ENCODE data around the gene CDH13.

CDH13 gene

DNA sequence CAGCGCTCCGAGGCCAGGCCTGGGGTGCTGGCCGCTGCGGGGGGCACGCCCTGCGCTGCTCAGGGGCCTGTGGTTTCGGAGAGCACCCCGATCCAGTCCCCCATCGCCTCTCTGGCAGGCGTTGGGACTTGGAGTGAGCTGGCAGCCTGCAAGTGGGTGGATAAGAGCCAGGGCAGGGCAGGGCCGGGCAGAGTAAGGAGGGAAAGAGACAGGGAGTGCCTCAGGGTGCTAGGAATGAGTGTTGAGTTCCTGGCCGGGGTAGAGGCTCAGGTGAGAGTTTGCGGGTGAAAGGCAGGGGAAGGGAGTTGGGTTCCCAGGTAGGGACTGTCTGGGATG is 1.3 kb downstream of the CDH13 start:
- DNase-seq (ENCODE audit: low read depth in 2 of 2) = no peak

GRCh38 chr16:82628711-82629110 is 1.9 kb downstream of the CDH13 start:
- no peak for DNase-seq (ENCODE audit: low read depth in 2 of 2)

GRCh38 chr16:82629441-82630027 is 2.8 kb downstream of the CDH13 start:
- no peak for DNase-seq (ENCODE audit: low read depth in 2 of 2)

DNA sequence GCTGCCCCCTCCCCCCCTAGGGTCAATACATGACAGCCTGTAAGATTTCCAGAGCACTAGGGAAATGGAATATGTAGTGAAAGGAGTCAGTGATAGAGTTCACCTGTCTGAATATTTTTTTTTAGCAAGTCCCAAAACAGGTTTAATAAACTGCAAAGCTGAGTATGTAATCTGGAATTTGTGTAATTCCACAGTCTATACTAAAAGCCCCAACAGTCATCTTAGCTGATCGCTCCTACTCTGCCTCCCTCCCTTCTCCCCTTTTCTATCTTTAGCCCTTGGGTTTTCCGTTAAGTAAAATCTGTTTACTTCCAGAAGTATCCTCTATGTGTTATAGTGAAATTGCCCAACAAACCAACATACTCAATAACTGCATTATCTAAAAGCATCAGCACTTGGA is 3.5 kb downstream of the CDH13 start:
- DNase-seq (ENCODE audit: low read depth in 2 of 2) = no peak

- no peak for DNase-seq (ENCODE audit: low read depth in 2 of 2)
These were observed 3.9 kb downstream of the CDH13 start for GRCh38 chr16:82630688-82631087.

DNA sequence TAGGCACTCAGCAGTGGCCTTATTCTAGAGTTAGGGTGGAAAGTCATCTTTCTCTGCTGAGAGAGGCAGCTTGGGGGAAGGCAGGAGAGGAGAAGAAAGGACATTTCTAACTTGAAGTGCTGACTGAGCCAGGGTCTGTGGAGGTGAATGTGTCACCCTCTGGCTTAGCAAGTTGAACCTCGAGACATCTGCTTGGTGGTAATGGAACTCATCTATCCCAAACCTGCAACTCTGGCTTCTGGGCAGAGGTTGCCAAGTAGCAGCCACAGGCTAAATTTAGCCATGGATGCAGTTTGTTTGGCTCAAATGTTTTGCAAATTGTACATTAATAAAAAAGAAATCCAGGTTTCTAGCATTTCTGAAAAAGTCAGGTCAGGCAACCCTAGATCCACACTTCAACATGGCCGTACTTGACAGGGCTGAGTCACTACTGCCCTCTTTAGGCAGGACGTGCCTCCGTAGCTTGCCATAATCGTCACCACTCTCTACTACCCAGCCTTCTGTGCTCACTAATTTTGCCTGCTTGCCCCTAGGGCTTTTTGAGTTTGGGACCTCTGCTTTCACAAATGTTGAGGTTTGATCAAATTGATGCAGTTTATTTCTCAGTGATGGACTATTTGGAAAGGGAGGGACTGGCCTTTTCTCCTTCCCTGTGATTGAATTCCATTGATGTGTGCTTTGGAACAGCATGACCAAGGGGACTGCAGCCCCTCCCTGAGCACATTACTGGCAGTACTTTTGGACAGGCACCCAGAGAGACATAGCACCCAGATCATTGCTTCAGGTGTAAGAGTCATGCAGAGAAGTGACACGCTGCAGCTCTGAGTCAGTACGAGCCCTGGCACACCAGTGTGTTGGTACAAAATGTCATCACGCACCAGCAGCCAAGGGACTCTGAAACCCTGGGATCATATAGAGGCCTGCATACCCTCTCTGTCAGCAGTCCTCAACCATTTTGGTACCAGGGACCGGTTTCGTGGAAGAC is 5.2 kb downstream of the CDH13 start:
- DNase-seq (ENCODE audit: low read depth in 2 of 2) = no peak

- DNase-seq (ENCODE audit: low read depth in 2 of 2) = no peak
These were observed 7.3 kb downstream of the CDH13 start for GRCh38 chr16:82633964-82634600.

DNA sequence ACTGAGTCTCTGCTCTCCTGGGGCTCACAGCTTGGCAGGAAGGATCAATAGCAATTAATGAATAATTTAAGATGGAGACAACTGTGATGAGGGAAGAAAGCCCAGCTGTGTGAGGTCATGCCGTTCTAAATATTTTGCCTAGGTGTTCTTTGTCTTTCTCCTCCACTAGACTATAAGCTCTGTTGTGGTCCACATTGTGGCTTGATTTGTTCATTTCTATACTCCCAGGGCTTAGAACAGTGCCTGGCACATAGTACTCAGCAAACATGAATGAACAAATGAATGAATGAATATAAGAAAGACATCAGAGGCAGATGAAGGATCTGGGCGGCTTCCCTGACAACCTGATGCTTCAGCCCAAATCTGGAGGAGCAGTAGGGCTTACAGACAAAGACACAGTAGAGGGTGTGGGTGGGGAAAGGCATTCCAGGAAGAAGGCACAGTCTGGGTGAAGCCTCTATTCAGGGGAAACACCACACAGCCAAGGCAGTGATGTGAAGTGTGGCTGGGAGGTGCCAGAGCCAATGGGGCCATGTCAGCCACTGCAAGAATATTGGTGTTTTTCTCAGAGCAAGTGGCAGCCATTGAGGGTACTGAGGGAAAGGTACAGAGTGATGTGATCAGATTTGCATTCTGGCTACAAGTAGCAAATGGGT is 8.3 kb downstream of the CDH13 start:
- no peak for DNase-seq (ENCODE audit: low read depth in 2 of 2)

- no peak for DNase-seq (ENCODE audit: low read depth in 2 of 2)
These were observed 9.7 kb downstream of the CDH13 start for GRCh38 chr16:82636485-82636884.

DNA sequence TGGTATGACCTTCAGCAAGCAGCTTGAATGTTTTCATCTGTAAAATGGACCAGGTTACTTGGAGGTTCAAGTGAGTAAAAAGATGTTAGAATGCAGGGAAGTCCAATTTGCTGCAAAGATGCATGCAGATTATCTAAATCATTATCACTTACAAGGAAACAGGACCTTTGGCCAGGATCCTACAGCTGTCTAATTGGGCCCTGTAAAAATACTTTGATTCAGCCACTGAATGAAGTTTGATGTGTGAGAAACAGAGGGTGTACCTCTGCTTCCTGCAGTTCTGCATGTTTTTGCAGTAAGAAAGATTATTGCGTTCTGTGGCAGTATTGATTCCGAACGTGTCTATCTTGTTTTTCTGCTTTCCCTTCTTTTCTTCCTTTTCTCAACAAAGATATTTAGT is 10.2 kb downstream of the CDH13 start:
- no peak for DNase-seq (ENCODE audit: low read depth in 2 of 2)

DNA sequence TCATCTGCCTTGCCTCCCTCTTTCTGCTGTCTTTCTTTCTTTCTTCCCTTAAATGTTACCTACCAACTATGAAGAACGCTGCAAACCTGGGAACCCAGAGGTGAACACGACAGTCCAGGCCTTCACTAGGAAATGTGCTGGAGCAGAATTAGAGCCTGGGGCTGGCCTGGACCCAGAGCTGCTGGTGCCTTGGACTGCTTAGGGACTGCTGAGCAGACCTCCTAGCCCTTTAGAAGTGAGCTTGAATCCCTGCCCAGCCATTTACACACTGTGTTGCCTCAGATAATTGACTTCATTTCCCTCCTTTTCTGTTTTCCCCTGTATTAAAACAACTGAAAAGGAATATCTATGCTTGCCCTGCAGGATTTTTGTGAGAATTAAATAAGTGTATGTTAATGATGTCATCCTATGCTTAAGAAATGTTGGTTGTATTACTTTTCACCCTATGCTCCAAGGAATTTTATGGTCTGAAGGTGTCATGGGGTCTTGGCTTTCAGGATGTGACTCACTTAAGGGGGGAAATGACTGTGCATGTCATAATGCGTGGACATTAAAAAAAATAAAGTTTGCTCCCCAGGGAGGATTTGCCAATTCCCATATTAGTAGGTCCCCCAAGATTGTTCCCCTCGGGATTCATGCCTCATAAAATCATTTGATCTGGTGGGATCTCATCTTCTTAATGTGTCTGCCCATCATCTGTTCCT is 11.5 kb downstream of the CDH13 start:
- DNase-seq (ENCODE audit: low read depth in 2 of 2) = no peak

DNA sequence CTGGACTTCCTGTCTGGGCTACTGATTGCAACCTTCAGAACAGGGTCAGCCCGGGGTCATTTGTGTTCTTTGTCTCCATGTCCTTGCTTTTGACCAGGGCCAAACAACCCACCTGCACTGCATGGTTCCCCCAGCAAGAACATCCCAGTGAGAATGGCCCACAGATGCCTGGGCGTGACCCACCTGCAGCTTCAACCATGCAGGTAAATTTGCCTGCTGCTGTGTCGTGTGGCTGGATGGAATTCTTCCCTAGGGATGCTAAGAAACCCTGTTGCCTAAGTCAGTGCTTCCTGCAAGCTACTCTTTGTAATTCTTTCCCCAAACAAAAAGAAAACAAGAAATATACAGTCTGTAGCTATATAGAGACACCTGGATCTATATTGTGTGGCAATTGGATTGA is 12.5 kb downstream of the CDH13 start:
- DNase-seq (ENCODE audit: low read depth in 2 of 2) = no peak

- peak in 1 of 2 donors; percentile 39 for DNase-seq (ENCODE audit: low read depth in 2 of 2)
These were observed 13.0 kb downstream of the CDH13 start for GRCh38 chr16:82639666-82640336.

- no peak for DNase-seq (ENCODE audit: low read depth in 2 of 2)
These were observed 14.7 kb downstream of the CDH13 start for GRCh38 chr16:82641336-82641984.

DNA sequence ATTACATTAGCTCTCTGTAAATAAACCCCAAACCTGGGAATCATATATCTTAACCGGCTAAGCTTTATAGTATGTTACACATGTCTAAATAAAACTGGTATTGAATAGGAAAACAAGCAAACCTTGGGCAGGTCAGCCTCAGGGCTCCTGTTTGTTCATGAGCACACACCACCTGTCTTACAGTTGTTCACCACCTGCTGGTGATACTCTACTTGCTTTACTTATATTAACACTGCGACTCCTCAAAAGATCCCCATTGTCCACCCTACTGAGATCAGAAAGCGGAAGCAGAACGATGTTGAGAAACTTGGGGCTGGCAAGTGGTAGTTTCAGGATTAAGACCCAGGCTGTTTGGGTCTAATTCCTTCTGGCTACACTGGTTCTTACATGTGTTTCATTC is 16.4 kb downstream of the CDH13 start:
- DNase-seq (ENCODE audit: low read depth in 2 of 2) = no peak

DNA sequence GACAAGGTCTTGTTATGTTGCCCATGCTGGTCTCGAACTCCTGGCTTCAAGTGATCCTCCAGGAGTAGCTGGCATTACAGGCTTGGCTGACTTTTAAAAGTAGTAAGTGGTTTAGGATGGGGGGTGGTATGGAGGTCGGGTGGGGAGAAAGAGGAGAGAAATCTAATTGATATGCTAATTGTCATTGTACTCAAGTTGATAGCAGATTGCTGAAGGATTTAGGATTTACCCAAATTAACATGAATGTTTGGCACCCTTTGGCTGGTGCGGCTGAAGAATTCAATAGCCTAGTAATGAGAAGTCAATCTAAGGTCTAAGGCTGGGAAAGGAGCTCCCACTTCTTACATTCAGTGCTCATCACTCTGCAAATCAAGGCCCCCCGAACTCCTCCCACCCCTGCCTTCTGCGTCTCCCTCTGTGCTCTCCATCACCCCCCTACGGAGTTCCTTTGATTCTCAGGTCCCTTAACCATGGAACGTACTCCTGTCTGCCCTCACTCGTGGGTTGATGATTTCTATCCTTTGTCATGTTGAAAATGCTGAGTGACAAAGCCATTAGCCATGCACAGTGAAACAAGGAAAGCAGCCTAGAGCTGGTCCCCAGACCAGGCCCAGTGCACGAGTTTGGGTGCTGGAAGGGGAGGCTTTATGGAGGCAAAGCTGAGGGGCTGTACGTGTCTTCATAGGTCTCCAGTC is 17.3 kb downstream of the CDH13 start:
- no peak for DNase-seq (ENCODE audit: low read depth in 2 of 2)

DNA sequence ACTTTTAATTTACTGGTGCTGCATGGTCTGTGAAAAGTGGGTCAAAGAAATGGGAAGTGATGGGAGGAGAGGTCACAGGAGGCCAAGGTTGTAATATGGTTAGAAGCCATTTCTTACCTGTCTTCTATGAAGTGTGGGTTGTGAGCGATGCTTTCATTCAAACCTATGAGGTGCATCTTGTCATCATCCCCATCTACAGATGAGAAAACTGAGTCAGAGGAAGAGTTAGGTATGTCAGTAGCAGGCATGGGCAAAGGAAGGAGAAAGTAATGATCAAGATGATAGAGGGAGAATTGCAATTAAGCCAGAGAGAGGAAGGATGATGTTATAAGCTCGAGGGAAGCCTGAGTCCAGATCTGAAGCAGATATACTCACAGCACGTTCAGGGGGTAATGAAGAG is 19.7 kb downstream of the CDH13 start:
- DNase-seq (ENCODE audit: low read depth in 2 of 2) = no peak

- no peak for DNase-seq (ENCODE audit: low read depth in 2 of 2)
These were observed 23.0 kb downstream of the CDH13 start for GRCh38 chr16:82649766-82650165.

DNA sequence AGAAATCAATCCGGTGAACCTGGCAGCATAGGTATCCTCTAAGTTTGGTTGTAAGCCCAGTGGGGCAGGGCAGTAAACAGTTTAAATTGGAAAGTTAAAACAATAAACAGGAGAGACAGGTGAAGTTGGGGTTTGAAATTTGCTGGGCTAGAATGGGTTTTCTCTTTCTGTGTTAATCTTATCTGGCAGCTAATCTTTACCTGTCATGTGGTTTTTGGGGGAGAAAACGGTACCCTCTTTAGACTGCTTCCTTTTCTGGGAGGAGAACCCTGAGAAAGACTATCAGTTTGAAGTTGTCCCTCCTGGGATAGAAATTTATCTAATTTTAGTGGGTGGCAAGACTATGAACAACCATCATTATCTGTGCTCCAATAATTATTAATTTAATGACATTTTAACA is 24.0 kb downstream of the CDH13 start:
- DNase-seq (ENCODE audit: low read depth in 2 of 2) = no peak
